ENCODE results near the gene KCNG2.

Gene KCNG2

DNA sequence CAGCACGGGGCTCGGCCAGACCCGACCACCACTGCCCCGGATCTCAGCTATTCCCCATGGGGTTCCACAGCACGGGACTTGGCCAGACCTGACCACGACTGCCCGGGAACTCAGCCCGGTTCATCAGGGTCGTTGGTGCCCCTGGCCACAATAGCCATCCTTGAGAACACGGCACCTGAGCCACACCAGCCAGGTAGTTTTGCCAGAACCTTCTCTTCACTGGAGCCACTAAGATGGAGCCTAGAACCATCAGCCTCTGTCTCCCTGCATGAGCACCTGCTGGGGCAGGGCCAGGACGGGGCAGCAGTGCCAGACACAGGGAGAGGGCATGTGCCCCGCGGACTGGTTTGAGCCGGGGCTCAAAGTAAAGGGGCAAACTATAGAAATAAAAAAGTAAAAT, 11.4 kb upstream of the KCNG2 start:
- DNase-seq = no peak

DNA sequence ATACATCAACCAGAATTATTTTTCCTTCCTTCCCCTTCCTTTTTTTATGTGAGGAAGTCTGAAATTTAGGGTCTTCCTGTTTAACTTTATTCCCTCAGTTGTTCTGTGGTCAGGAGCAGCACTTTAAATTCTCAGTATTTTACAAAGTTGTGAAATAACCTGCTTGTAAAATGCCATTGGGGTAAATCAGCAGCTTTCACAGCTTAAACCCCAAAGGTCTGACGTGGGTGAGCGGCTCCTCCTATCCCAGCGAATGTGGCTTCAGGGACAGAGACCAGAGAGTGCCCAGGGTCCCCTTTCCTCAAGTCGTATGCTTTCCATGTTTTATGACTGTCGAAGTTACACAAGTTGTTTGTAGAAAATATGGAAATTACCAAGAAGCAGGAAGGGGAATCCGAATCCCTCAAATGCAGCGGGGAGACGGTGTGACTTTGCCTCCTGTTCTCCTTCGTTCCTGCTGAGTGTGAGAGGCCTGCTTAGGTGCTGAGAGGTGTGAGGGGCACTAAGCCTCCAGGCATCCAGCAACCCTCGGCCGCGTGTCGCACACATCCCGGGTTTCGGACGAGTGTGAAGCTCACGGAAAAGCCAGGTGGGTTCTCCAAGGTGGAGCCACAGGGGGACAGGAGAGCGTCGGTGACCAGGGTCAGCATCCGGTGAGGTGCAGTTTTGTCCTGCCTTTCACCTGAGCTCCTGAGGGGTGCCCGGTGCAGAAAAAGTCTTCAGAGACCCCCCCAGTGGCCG, 10.8 kb upstream of the KCNG2 start:
- no peak for DNase-seq

DNA sequence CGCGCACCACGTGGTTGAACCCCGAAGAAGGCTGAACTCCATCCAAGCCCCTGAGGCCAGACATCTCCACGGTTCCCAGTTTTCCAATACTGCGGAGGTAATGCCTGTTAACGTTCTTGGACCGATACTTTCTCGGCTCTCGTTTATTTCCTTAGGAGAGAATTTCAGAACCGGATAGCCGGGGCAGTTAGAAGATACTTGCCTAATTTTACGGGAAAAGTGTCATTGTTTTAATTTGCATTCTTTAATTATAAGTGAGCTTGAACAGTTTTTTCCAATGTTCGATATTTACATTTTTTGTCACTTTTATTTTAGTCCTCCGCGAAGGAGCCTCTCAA, 10.2 kb upstream of the KCNG2 start:
- DNase-seq = no peak

- no peak for DNase-seq
Observed at GRCh38 chr18:79787865-79788733, 9.6 kb upstream of the KCNG2 start.

DNA sequence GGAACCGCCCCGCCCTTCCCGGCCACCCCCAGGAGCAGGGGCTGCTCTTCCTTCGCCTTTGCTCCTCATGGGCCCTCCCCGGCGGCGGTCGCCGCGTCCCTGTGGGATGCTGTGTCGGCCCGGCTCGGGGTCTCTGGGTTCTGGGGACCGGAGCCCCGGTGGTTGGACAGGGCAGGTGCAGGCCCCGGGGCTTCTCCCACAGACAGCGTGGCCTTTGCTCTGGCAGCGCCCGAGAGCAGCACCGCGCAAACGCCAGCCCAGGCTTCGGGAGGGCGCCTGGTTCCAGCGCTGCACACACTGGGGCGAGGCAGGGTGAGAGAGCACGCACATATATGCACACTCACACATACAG, 9.0 kb upstream of the KCNG2 start:
- DNase-seq = no peak

GRCh38 chr18:79789091-79789891, 8.4 kb upstream of the KCNG2 start:
- DNase-seq = no peak

DNA sequence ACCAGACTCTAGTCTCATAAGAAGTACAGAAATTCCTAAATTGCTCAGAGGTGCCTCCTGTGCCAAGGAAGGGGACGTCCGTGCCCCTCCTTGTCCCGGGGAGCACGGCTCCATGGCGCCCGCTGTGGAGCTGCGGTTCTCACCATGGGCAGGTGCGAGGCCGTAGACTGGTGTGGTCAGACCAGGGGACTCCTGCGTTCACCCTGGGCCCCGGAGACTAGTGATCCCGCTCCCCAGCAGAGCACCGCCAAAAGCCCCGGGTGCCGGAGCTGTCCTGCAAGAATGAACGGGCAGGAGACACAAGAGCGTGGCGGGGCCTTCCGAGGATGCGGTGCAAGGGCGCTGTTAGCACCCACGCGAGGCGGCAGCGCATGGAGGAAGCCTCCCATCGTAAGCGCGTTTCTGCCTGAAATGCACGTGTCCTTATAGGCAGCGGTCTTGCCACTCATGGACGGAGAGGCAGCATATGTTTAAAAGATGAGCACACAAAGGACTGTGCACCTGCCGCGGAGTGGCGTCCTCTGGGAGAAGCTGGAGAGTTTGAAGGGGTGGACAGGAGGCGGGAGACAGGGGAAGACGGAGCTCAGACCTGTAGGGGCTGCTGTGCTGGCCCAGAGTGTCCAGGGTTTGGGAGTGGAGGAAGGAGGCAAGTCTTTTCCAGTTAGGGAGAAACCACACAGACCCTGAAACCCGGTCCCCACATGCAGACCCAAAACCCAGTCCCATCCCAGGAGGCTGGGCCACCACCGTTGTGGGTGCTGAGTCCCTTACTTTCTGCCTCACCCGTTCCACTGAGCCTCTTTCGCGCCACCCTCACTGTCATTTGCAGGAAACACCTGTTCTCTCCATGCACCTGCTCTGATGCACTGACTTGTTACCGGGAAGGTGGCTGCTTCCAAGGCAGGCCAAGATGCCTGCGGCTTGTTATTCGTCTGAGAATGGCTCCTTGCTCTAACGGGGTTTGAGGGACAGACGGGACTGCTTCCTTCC, 7.5 kb upstream of the KCNG2 start:
- no peak for DNase-seq

DNA sequence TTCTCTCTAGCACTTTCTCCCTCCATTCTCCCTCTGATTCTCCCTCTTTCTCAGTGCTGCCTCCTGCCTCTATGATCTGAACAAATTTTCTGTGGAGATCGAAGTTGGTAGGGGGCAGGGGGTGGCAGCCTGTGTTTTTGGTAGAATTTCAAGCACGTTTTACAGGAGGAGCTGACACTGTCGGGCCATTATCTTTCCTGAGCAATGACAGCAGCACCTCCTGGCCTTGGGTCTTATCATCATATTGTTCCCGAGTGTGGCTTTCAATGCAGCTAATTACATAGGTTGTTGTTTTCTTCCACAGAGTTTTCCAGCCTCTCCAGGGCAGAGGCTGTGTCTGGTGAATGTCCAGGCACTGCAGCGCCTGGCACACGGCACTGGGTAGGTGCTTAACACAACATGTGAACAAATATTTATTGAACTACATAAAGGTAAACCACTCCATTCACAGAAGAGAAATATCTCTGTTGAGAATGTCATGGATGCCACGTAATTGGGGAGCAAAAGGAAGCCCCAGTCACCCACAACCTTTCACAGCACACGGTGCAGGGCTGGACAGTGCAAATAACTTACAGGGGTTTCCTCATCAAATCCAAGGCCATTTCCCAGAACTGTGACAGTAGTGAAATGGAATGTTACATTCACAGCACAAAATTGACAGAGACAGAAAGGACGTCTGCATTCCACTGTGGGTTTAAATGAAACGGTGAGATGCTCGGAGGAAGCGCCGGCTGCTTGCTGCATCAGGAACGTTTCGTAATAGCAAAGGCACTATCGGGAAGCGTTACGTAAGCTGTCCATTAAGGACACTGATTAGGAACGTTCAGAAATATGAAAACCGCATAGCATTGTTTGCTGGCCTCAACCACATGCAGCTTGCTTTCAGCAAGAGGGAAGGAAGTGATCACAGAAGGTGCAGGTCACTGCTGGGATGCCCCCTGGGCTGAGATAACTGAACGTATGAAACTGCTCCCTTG, 6.5 kb upstream of the KCNG2 start:
- DNase-seq = no peak

- DNase-seq = no peak
Observed at GRCh38 chr18:79792096-79792987, 5.4 kb upstream of the KCNG2 start.

DNA sequence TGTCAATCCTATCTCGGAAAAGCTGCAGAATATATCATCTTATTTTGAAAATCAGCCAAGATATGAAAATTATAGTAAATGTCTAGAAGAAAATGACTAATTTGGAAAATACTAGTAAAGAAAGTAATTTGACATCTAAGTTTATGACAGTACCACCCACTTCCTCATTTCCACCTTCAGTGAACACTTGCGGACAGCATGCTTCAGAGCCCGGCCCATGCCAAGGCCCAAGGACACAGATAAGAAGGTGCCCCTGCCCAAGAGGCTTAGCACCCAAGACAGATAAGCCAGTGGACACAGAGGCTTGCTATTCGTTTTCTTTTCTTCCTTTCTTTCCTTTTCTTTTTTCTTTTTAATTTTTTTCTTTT, 4.8 kb upstream of the KCNG2 start:
- no peak for DNase-seq

- no peak for DNase-seq
Observed at GRCh38 chr18:79794846-79795245, 2.9 kb upstream of the KCNG2 start.

DNA sequence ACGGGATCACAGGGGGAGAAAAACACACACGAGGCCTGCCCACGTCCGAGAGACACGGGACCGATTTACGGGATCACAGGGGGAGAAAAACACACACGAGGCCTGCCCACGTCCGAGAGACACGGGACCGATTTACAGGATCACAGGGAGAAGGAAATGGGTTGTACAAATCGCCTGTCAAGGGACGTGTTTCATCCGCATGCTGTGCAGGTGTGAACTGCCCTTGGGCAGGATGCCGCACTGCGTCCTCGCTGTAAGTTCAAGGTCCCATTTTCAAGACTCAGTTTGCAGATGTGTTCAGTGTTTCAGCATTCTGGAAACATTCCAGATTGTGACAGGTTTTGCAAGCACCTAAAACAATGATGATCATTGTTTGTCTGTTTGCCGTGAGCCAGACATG, 2.3 kb upstream of the KCNG2 start:
- no peak for DNase-seq

DNA sequence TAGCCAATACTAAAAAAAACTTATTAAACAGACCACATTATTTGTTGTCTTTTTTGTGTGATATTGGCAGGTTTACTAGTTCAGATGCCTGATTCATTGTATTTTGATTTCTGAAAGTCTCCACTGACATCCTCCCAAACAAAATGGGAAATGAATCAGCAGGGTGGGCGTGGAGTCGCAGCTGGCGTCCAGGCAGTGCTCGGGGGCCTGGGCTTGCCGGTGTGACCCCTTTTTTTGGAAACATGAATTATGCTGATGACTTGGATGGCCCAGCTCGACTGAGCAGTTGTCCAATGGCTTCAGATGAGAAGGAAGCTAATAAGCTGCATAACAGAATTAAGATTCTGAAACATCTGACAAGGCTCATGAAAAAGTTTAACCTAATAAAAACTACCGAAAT, 1.7 kb upstream of the KCNG2 start:
- no peak for DNase-seq

GRCh38 chr18:79796531-79797405, 970 bp upstream of the KCNG2 start:
- no peak for DNase-seq

- no peak for DNase-seq
Observed at GRCh38 chr18:79798346-79798998, 734 bp downstream of the KCNG2 start.

- DNase-seq = no peak
Observed at GRCh38 chr18:79798999-79799370, 1.2 kb downstream of the KCNG2 start.

DNA sequence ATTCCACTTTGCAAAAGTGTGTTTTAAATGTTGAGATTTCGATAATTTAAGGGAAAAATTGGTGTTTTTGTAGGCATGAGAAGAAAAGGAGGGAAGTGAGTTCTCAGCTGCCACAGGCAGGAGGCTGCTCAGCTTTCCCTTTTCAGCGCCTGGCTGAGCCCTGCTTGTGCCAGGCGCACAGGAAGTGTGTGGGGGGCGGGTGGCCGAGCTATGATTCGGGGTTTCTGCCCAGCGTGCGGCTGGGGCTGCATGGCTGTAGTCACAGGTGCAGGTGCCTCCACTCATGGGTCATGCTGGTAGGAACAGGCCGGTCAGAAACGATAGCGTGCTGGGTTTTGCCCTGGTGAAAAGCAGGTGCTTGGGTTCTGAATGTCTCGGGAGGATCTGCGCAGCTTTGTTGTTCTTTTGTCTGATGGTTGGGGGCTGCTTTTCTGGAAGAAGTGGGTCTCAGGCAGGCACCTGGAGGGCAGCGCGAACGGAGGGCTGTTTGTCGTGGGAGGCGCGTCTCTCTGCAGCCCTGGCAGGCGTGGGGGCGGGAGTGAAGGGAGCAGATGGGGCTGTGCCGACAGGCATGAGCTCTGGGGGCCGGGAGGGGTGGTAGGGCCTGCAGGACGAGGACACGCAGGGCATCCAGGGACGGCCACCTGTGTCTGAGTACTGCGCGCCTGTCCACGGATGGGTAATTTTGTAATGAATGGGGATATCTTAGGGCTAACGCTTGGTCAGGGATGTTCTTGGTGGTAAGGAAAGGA, 2.1 kb downstream of the KCNG2 start:
- DNase-seq = no peak

Data from activated gamma-delta T cell (primary cell).